ENCODE results near the gene KCNJ11. TPM values are rescaled to one million over a fixed set of nuclear protein-coding genes. Genes with fewer than 3 reads are reported as not detected.

KCNJ11 gene
- total and polyA plus RNA-seq, 2 of the 8 experiments (the other 6 are each of a cell fraction or from before 2014, with no cell fraction given): 3.8 to 6.3 TPM

DNA sequence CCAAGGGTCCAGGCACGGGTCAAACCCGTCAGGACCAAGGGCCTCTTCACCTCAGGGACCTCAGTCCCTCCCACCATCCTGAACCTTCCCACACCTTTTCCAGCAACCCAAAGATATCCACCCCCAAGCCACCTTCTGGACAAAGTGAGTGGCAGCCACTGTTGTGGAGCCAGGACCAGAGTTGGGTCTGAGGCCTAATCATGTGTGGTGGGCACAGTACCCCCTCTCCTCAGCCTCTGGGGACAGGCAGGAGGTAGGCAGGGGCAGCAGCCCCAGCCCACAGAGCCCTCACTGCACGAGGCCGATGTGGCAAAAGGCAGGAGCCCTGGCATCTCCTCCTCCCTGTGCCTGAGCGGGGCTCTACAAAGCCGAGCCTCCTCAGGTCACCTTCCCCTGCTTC lies 2.5 kb downstream of the KCNJ11 start (continued):
- TF ChIP-seq, protein P1, sequence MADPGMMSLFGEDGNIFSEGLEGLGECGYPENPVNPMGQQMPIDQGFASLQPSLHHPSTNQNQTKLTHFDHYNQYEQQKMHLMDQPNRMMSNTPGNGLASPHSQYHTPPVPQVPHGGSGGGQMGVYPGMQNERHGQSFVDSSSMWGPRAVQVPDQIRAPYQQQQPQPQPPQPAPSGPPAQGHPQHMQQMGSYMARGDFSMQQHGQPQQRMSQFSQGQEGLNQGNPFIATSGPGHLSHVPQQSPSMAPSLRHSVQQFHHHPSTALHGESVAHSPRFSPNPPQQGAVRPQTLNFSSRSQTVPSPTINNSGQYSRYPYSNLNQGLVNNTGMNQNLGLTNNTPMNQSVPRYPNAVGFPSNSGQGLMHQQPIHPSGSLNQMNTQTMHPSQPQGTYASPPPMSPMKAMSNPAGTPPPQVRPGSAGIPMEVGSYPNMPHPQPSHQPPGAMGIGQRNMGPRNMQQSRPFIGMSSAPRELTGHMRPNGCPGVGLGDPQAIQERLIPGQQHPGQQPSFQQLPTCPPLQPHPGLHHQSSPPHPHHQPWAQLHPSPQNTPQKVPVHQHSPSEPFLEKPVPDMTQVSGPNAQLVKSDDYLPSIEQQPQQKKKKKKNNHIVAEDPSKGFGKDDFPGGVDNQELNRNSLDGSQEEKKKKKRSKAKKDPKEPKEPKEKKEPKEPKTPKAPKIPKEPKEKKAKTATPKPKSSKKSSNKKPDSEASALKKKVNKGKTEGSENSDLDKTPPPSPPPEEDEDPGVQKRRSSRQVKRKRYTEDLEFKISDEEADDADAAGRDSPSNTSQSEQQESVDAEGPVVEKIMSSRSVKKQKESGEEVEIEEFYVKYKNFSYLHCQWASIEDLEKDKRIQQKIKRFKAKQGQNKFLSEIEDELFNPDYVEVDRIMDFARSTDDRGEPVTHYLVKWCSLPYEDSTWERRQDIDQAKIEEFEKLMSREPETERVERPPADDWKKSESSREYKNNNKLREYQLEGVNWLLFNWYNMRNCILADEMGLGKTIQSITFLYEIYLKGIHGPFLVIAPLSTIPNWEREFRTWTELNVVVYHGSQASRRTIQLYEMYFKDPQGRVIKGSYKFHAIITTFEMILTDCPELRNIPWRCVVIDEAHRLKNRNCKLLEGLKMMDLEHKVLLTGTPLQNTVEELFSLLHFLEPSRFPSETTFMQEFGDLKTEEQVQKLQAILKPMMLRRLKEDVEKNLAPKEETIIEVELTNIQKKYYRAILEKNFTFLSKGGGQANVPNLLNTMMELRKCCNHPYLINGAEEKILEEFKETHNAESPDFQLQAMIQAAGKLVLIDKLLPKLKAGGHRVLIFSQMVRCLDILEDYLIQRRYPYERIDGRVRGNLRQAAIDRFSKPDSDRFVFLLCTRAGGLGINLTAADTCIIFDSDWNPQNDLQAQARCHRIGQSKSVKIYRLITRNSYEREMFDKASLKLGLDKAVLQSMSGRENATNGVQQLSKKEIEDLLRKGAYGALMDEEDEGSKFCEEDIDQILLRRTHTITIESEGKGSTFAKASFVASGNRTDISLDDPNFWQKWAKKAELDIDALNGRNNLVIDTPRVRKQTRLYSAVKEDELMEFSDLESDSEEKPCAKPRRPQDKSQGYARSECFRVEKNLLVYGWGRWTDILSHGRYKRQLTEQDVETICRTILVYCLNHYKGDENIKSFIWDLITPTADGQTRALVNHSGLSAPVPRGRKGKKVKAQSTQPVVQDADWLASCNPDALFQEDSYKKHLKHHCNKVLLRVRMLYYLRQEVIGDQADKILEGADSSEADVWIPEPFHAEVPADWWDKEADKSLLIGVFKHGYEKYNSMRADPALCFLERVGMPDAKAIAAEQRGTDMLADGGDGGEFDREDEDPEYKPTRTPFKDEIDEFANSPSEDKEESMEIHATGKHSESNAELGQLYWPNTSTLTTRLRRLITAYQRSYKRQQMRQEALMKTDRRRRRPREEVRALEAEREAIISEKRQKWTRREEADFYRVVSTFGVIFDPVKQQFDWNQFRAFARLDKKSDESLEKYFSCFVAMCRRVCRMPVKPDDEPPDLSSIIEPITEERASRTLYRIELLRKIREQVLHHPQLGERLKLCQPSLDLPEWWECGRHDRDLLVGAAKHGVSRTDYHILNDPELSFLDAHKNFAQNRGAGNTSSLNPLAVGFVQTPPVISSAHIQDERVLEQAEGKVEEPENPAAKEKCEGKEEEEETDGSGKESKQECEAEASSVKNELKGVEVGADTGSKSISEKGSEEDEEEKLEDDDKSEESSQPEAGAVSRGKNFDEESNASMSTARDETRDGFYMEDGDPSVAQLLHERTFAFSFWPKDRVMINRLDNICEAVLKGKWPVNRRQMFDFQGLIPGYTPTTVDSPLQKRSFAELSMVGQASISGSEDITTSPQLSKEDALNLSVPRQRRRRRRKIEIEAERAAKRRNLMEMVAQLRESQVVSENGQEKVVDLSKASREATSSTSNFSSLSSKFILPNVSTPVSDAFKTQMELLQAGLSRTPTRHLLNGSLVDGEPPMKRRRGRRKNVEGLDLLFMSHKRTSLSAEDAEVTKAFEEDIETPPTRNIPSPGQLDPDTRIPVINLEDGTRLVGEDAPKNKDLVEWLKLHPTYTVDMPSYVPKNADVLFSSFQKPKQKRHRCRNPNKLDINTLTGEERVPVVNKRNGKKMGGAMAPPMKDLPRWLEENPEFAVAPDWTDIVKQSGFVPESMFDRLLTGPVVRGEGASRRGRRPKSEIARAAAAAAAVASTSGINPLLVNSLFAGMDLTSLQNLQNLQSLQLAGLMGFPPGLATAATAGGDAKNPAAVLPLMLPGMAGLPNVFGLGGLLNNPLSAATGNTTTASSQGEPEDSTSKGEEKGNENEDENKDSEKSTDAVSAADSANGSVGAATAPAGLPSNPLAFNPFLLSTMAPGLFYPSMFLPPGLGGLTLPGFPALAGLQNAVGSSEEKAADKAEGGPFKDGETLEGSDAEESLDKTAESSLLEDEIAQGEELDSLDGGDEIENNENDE (IDR thresholded peaks at IDR 0.05; ENCODE audit: insufficient replicate concordance, low read length): no peak
- TF ChIP-seq SIN3A (conservative IDR thresholded peaks at IDR 0.05 in 1 of 2, IDR thresholded peaks at IDR 0.05 in 1 of 2; ENCODE audit: low read depth in 1 of 2, low read length in 2 of 2) (no peak), EP300 (IDR thresholded peaks at IDR 0.05; ENCODE audit: borderline replicate concordance in 1 of 2, low read depth in 2 of 2, low read length in 2 of 2) (no peak), ATF2 (IDR thresholded peaks at IDR 0.05; ENCODE audit: low read length) (no peak), PHF8 (conservative IDR thresholded peaks at IDR 0.05; ENCODE audit: low read depth, low read length) (no peak), BCL11A (IDR thresholded peaks at IDR 0.05; ENCODE audit: low read depth in 2 of 2, low read length in 2 of 2) (no peak), TCF12 (IDR thresholded peaks at IDR 0.05; ENCODE audit: low read depth, low read length) (no peak), JUN (IDR thresholded peaks at IDR 0.05; ENCODE audit: low read depth, low read length) (no peak), SIRT6 (IDR thresholded peaks at IDR 0.05; ENCODE audit: low read length) (no peak), BRCA1 (IDR thresholded peaks at IDR 0.05; ENCODE audit: low read depth, low read length) (no peak)
